OCI-LY7 (cell line): Measurements from ENCODE around the gene GSTO1. TPM values are rescaled to one million over a fixed set of nuclear protein-coding genes. Genes with fewer than 3 reads are reported as not detected.

Source experiments
- BruUV-seq: library from RNA; stranded (reverse); fragments of 400-500 nt; replicated peaks from 2 replicates; lab custom pipeline; 2021; lab: Mats Ljungman, UMichigan
- CTCF ChIA-PET: fragments of 300-600 bp; sonication (Branson Sonifier 250); formaldehyde crosslinking; loops from one replicate; lab custom pipeline; 2022; ENCODE audit warnings: antibody characterized with exemption; ENCODE audit not compliant: unreplicated experiment; lab: Charles Lee
- POLR2A ChIA-PET: fragments of 300-600 bp; sonication (Branson Sonifier 250); formaldehyde crosslinking; loops from one replicate; lab custom pipeline; 2022; ENCODE audit warnings: antibody characterized with exemption; lab: Charles Lee
- DNase-seq: peaks from one replicate; pipeline ENCODE4 v3.0.0-alpha.2; 2015; ENCODE audit warnings: low spot score
- H2AFZ ChIP-seq: fragments of 200-600 bp; sonication (generic), shearing (Covaris generic); 2 replicates; pipeline ENCODE4 v1.6.1; 2014; ENCODE audit warnings: mild to moderate bottlenecking, antibody characterized with exemption, low read length, moderate library complexity
- H3K27ac ChIP-seq: fragments of 200-600 bp; sonication (generic); 2 replicates; pipeline ENCODE4 v1.5.1; 2014; ENCODE audit warnings: mixed run types, low read depth, mild to moderate bottlenecking, moderate library complexity, low read length, inconsistent platforms; ENCODE audit not compliant: poor library complexity, severe bottlenecking
- H3K36me3 ChIP-seq: fragments of 200-600 bp; sonication (generic); 2 replicates; pipeline ENCODE4 v1.6.1; 2014; ENCODE audit warnings: mild to moderate bottlenecking, antibody characterized with exemption, low read length, moderate library complexity, mixed read lengths; ENCODE audit not compliant: insufficient read depth
- H3K4me1 ChIP-seq: fragments of 200-600 bp; sonication (generic); 2 replicates; pipeline ENCODE4 v1.5.1; 2014; ENCODE audit warnings: mild to moderate bottlenecking, low read length; ENCODE audit not compliant: insufficient read depth, poor library complexity, severe bottlenecking
- H3K4me2 ChIP-seq: fragments of 200-600 bp; sonication (generic); 2 replicates; pipeline ENCODE4 v1.6.1; 2014; ENCODE audit warnings: mild to moderate bottlenecking, low read length
- H3K4me3 ChIP-seq: fragments of 200-600 bp; sonication (generic); 2 replicates; pipeline ENCODE4 v1.5.1; 2014; ENCODE audit warnings: mild to moderate bottlenecking, low read depth, low read length; ENCODE audit not compliant: poor library complexity, severe bottlenecking
- H3K79me2 ChIP-seq: fragments of 200-600 bp; sonication (generic); 2 replicates; pipeline ENCODE4 v1.6.1; 2016; ENCODE audit warnings: low read depth, mild to moderate bottlenecking, low read length, moderate library complexity, mixed read lengths; ENCODE audit not compliant: insufficient read depth
- H3K9me2 ChIP-seq: fragments of 200-600 bp; sonication (generic); 2 replicates; pipeline ENCODE4 v1.6.1; 2016; ENCODE audit warnings: mild to moderate bottlenecking, low read length, mixed read lengths; ENCODE audit not compliant: insufficient read depth
- H3K9me3 ChIP-seq: fragments of 200-600 bp; sonication (generic); 2 replicates; pipeline ENCODE4 v1.6.1; 2014; ENCODE audit warnings: mild to moderate bottlenecking, mixed run types, low read length, mixed read lengths
- H4K20me1 ChIP-seq: fragments of 200-600 bp; sonication (generic); 2 replicates; pipeline ENCODE4 v1.6.1; 2014; ENCODE audit warnings: mild to moderate bottlenecking, antibody characterized with exemption, low read length, moderate library complexity, mixed read lengths; ENCODE audit not compliant: insufficient read depth
- CTCF ChIP-seq: fragments of 200-600 bp; sonication (generic); conservative IDR thresholded peaks from 2 replicates; pipeline ENCODE4 v1.5.1; 2014; ENCODE audit warnings: mild to moderate bottlenecking, antibody characterized with exemption, low read length, moderate library complexity, mixed read lengths
- EZH2phosphoT487 ChIP-seq: fragments of 200-600 bp; sonication (generic); IDR thresholded peaks from 2 replicates; pipeline ENCODE4 v1.6.1; 2018; ENCODE audit warnings: low read depth, borderline replicate concordance, mild to moderate bottlenecking, mixed run types, antibody characterized with exemption, low read length, moderate library complexity, mixed read lengths
- intact Hi-C: fragments of 100-400 bp; cut with micrococcal nuclease; formaldehyde crosslinking; loops from one replicate; pipeline ENCODE4 v1.10.0; 2022; ENCODE audit not compliant: unreplicated experiment
- total RNA-seq, 2 experiments: library from RNA; depleted of rRNA in 1 of 2; stranded (reverse); fragments of >200 nt in 1 of 2; shearing (Covaris generic) in 1 of 2; gene quantifications; 2 replicates each; pipeline ENCODE4 v1.2.3, GENCODE V29; 2014 to 2022

The GSTO1 gene
- total RNA-seq, 2 experiments from 2014 or later, result 1.7 to 27.4 TPM

GRCh38 chr10:104309980-104310978 is 55.6 kb downstream of the GSTO1 start:
- Histone ChIP-seq H3K4me3 (no peak overlapping the region), H3K27ac (no peak overlapping the region), H3K9me3 (no peaks in the 10 kb centered on the region), H3K36me3 (peaks cover 58% of the 10 kb centered on the region), H3K79me2 (no peaks in the 10 kb centered on the region), H2AFZ (no peak overlapping the region), H3K9me2 (no peaks in the 10 kb centered on the region), H3K4me1 (peaks cover 6% of the 10 kb centered on the region), H3K4me2 (no peak overlapping the region), H4K20me1 (no peaks in the 10 kb centered on the region; the same call in 1 of the 2 replicates)
- CTCF ChIA-PET, result no interaction called here
- DNase-seq, result no peak
- intact Hi-C loops, result no loop called here
- BruUV-seq, result no TSS peak
- no peak for TF ChIP-seq EZH2phosphoT487
- TF ChIP-seq CTCF, result no peak
- POLR2A ChIA-PET, result interaction anchor here (0.6 kb wide), 1 partner anchor 1514 kb away, joined by 3 read pairs; no protein-coding TSS in a partner anchor

GRCh38 chr10:104311184-104311720 is 56.6 kb downstream of the GSTO1 start:
- POLR2A ChIA-PET, result interaction anchor here (0.7 to 1.9 kb wide), 2 partner anchors 10 to 27 kb away, joined by 3 to 13 read pairs; partner anchors contain the start of gene ITPRIP
- Histone ChIP-seq H3K9me2 (no peaks in the 10 kb centered on the region), H3K79me2 (0 out of 2 replicates have a peak, but pooled peaks cover under 1% of the 10 kb centered on the region), H3K9me3 (no peaks in the 10 kb centered on the region), H3K27ac (no peak overlapping the region), H4K20me1 (peaks cover 3% of the 10 kb centered on the region; the same call in 1 of the 2 replicates), H3K36me3 (peaks cover 66% of the 10 kb centered on the region), H3K4me1 (peaks cover 6% of the 10 kb centered on the region), H3K4me2 (no peak overlapping the region), H2AFZ (no peak overlapping the region), H3K4me3 (no peak overlapping the region)
- no peak for TF ChIP-seq EZH2phosphoT487
- TF ChIP-seq CTCF, result no peak
- CTCF ChIA-PET, result no interaction called here
- intact Hi-C loops, result no loop called here
- no TSS peak for BruUV-seq
- no peak for DNase-seq
